ENCODE results near the gene GLS2. TPM values are rescaled to one million over a fixed set of nuclear protein-coding genes. Genes with fewer than 3 reads are reported as not detected.

Gene GLS2
- total and polyA plus RNA-seq, 8 donors: 1.3 to 11.2 (median 4.6) TPM; not detected in 2

DNA sequence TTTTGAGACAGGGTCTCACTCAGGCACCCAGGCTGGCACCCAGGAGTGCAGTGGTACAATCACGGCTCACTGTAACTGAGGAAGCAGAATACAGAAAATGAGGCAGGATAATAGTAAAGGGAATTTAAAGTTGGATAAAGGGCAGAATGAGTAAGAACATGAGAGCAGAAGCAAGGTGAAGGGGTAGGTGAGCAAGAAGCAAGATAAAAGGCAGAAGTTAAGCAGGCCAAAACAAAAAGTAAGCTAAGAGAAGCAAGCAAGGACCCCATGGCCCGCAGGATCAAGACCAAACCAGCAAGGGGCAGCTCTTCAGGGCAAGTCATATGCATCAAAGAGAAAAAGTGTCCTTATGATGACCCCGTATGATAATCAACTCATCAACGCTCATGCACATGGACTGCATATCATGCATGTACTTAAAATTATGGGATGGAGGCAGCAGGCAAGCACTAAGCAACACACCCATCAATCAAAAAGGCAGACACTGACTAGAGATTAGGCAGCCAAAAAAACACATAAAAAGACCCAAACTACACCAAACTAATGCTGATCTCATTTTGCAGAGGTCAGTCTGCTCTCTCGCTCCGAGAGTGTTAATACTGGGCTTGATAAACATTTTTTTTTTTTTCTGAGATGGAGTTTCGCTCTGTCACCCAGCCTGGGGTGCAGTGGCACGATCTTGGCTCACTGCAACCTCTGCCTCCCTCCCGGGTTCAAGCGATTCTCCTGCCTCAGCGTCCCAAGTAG is 50.4 kb downstream of the GLS2 start:
- Histone ChIP-seq H3K36me3 (peaks cover 0 to 11% (median 7%) of the 10 kb centered on the region in 4 donors), H3K9me3 (no peaks in the 10 kb centered on the region), H3K27ac (no peak overlapping the region), H3K4me3 (no peak overlapping the region), H3K27me3 (no peaks in the 10 kb centered on the region), H3K4me1 (no peaks in the 10 kb centered on the region)
- 78 to 87% (median 85%) methylated on average over 11 of the region's 11 CpGs for WGBS, 5 donors
- intact Hi-C loops (cut with DNase I; ENCODE audit: low total_unique reads): no loop called here
- DNase-seq: no peak
- TF ChIP-seq POLR2A (IDR thresholded peaks at IDR 0.05) (no peak), EP300 (IDR thresholded peaks at IDR 0.05) (no peak), POLR2AphosphoS5 (IDR thresholded peaks at IDR 0.05) (no peak)
- TF ChIP-seq, protein P1, sequence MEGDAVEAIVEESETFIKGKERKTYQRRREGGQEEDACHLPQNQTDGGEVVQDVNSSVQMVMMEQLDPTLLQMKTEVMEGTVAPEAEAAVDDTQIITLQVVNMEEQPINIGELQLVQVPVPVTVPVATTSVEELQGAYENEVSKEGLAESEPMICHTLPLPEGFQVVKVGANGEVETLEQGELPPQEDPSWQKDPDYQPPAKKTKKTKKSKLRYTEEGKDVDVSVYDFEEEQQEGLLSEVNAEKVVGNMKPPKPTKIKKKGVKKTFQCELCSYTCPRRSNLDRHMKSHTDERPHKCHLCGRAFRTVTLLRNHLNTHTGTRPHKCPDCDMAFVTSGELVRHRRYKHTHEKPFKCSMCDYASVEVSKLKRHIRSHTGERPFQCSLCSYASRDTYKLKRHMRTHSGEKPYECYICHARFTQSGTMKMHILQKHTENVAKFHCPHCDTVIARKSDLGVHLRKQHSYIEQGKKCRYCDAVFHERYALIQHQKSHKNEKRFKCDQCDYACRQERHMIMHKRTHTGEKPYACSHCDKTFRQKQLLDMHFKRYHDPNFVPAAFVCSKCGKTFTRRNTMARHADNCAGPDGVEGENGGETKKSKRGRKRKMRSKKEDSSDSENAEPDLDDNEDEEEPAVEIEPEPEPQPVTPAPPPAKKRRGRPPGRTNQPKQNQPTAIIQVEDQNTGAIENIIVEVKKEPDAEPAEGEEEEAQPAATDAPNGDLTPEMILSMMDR (IDR thresholded peaks at IDR 0.05): no peak

DNA sequence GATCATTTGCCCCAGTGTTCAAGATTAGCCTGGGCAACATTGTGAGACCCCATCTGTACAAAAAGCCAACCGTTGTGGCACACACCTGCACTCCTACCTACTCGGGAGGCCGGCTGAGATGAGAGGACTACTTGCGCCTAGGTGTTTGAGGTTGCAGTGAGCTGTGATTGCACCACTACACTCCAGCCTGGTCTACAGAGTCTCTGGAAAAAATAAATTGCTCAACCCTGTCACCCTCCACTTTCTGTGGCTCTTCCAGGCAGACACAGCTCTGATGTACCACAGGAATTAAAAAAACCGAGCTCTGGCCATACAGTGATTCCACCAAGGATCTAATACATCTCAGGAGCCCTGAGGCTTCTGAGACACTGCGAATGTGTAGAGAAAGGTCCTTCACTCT is 53.1 kb downstream of the GLS2 start:
- Histone ChIP-seq H3K27ac (no peak overlapping the region), H3K27me3 (no peaks in the 10 kb centered on the region), H3K36me3 (peaks cover 3 to 31% (median 28%) of the 10 kb centered on the region in 4 donors), H3K4me3 (no peak overlapping the region), H3K9me3 (no peaks in the 10 kb centered on the region), H3K4me1 (no peaks in the 10 kb centered on the region)
- DNase-seq: no peak
- 92 to 96% (median 95%) methylated on average over 6 of the region's 6 CpGs for WGBS, 5 donors
- intact Hi-C loops (cut with DNase I; ENCODE audit: low total_unique reads): no loop called here
- no peak for TF ChIP-seq POLR2A (IDR thresholded peaks at IDR 0.05)
- TF ChIP-seq POLR2AphosphoS5 (IDR thresholded peaks at IDR 0.05): no peak
- TF ChIP-seq, protein P1 (IDR thresholded peaks at IDR 0.05): no peak
- no peak for TF ChIP-seq EP300 (IDR thresholded peaks at IDR 0.05)

DNA sequence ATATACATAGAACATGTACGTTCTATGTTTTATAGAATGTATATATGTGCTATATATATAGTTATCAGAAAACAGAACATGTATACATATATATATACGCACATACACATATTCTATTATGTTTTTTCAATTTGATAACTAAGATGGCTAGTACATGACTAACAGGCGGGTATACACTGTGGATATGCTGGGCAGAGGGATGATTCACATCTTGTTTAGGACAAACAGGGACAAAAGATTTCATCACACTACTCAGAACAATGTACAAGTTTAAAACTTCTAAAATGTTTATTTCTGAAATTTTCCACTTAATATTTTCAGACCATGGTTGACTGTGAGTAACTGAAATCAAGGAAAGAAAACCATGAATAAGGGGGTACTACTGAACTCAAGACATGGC is 56.1 kb downstream of the GLS2 start:
- peaks cover 4 to 60% (median 53%) of the 10 kb centered on the region in 4 donors for H3K36me3 ChIP-seq
- WGBS, 5 donors: 95 to 98% (median 98%) methylated on average over 3 of the region's 3 CpGs
- no peak for TF ChIP-seq EP300 (IDR thresholded peaks at IDR 0.05)
- TF ChIP-seq, protein P1 (IDR thresholded peaks at IDR 0.05): no peak
- no peak for TF ChIP-seq POLR2A (IDR thresholded peaks at IDR 0.05)
- no peak for TF ChIP-seq POLR2AphosphoS5 (IDR thresholded peaks at IDR 0.05)
- intact Hi-C loops (cut with DNase I; ENCODE audit: low total_unique reads): no loop called here
- H3K4me1 ChIP-seq: no peaks in the 10 kb centered on the region
- no peaks in the 10 kb centered on the region for H3K9me3 ChIP-seq
- H3K27ac ChIP-seq: no peak overlapping the region
- H3K27me3 ChIP-seq: no peaks in the 10 kb centered on the region
- no peak for DNase-seq
- no peak overlapping the region for H3K4me3 ChIP-seq

DNA sequence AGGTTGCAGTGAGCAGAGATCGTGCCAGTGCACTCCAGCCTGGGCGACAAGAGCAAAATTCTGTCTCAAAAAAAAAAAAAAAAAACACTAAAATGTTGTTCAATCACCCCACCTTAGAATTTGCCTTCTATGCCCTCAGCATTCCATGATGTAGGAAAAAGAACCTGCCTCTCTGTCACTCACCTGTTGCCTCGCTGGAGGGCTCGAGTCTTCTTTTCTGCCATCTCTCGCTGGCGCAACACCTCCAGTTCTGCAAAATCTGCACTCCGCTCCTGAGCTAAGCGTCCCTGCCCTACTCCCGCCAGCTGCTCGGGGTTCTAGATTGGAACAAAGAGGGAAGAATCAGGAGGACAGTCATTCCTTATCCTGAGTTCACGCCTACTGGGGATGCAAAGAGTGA is 56.7 kb downstream of the GLS2 start:
- H3K36me3 ChIP-seq: peaks cover 4 to 64% (median 53%) of the 10 kb centered on the region in 4 donors
- TF ChIP-seq, protein P1 (IDR thresholded peaks at IDR 0.05): no peak
- no peak overlapping the region for H3K4me3 ChIP-seq
- no peak overlapping the region for H3K27ac ChIP-seq
- intact Hi-C loops (cut with DNase I; ENCODE audit: low total_unique reads): no loop called here
- no peaks in the 10 kb centered on the region for H3K27me3 ChIP-seq
- H3K4me1 ChIP-seq: no peaks in the 10 kb centered on the region
- WGBS, 5 donors: 96 to 98% (median 98%) methylated on average over 11 of the region's 11 CpGs
- no peak for DNase-seq
- no peaks in the 10 kb centered on the region for H3K9me3 ChIP-seq
